Heart left ventricle (tissue), 13 donors: ENCODE measurements around the gene NEDD4L.
"Not testable (repeated sequence)": the region's sequence is repeated elsewhere in the genome, so short reads cannot be mapped to it uniquely, and the experiment has no call there.

ENCODE experiments used
- POLR2A ChIP-seq, 2 donors: fragments of 450-650 bp; IDR thresholded peaks; one replicate each; pipeline ENCODE4 v1.6.1; 2017; ENCODE audit warnings: antibody characterized with exemption in 2 of 2, mild to moderate bottlenecking in 2 of 2, moderate library complexity in 2 of 2
- TF ChIP-seq, protein P1 (sequence below), 12 donors: fragments of 200-600 bp; sonication (generic) in 4 of 12; IDR thresholded peaks; one replicate each; pipeline versions ENCODE4 v1.5.0 to v1.8.0; 2018 to 2022; ENCODE audit warnings: antibody characterized with exemption in 12 of 12, mild to moderate bottlenecking in 5 of 12
- donor health status: ischemic (EF 13 %, LVEDD 7.1; RV severe dilation, severe dysfunction).
- donor health status: DM: no; HTN: yes; CAD: no.
- donor health status: DM: no; HTN: no; CAD: no.
- donor health status: ischemic (EF 25% LVEDD 6.9; RV normal size, moderate dysfunction).
- donor health status: ischemic (EF 25% LVEDD 5.7; RV mildly dilated, moderate dysfunction).
- donor health status: ischemic (EF 35%, LVEDD 5.7; RV mildly dilated, moderate dysfunction).
- donor health status: nonischemic (EF 11% LVEDD 7.7; RV severe dilation, severe dysfunction).
- donor health status: DM: yes; HTN: yes; CAD: no.
- donor health status: PGD.
- donor health status: ischemic (EF 29% LVEDD 5.4; RV normal size, mild dysfunction).
- donor health status: nonischemic (EF 23%, LVEDD 6.1; RV moderate dilation, normal function).

DNA sequence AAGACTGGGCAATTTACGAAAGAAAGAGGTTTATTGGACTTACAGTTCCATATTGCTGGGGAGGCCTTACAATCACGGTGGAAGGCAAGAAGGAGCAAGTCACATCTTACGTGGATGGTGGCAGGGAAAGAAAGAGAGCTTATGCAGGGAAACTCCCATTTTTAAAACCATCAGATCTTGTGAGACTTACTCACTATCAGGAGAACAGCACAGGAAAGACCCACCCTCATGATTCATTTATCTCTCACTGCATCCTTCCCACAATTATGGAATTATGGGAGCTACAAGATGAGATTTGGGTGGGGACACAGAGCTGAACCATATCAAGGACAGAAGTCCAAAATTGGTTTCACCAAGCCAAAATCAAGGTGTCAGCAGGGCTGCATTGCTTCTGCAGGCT is 47.1 kb upstream of the NEDD4L start:
- TF ChIP-seq, protein P1, sequence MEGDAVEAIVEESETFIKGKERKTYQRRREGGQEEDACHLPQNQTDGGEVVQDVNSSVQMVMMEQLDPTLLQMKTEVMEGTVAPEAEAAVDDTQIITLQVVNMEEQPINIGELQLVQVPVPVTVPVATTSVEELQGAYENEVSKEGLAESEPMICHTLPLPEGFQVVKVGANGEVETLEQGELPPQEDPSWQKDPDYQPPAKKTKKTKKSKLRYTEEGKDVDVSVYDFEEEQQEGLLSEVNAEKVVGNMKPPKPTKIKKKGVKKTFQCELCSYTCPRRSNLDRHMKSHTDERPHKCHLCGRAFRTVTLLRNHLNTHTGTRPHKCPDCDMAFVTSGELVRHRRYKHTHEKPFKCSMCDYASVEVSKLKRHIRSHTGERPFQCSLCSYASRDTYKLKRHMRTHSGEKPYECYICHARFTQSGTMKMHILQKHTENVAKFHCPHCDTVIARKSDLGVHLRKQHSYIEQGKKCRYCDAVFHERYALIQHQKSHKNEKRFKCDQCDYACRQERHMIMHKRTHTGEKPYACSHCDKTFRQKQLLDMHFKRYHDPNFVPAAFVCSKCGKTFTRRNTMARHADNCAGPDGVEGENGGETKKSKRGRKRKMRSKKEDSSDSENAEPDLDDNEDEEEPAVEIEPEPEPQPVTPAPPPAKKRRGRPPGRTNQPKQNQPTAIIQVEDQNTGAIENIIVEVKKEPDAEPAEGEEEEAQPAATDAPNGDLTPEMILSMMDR (IDR thresholded peaks at IDR 0.05), result not testable (repeated sequence)
- TF ChIP-seq POLR2A (IDR thresholded peaks at IDR 0.05), result not testable (repeated sequence)
